Stomach (tissue), 9 donors: ENCODE measurements around the gene SEL1L2. TPM values are rescaled to one million over a fixed set of nuclear protein-coding genes. Genes with fewer than 3 reads are reported as not detected.
A peak's percentile ranks its signal among the peaks of the same experiment; 100 is the strongest.

Experiments used
- DNase-seq, 2 donors: peaks; one replicate each; pipeline versions ENCODE4 v3.0.0 to v3.0.0-alpha.2; 2013 to 2019
- H3K27ac ChIP-seq, 5 donors: fragments of 200-600 bp in 4 of 5; sonication (generic) in 4 of 5; one replicate each; pipeline ENCODE4 v1.5.1; 2013 to 2019; ENCODE audit warnings: mild to moderate bottlenecking in 1 of 5, moderate library complexity in 1 of 5
- H3K27me3 ChIP-seq, 3 donors: fragments of 200-600 bp; sonication (generic); one replicate each; pipeline ENCODE4 v1.5.1; 2017 to 2019; ENCODE audit warnings: mixed run types in 1 of 3
- H3K36me3 ChIP-seq, 4 donors: fragments of 200-600 bp; sonication (generic); 1 replicate in 3 of 4; 2 replicates in 1 of 4; pipeline ENCODE4 v1.5.1; 2016 to 2019
- H3K4me1 ChIP-seq, 4 donors: fragments of 200-600 bp; sonication (generic); one replicate each; pipeline ENCODE4 v1.5.1; 2016 to 2019
- H3K4me3 ChIP-seq, 4 donors: fragments of 200-600 bp; sonication (generic) in 3 of 4; one replicate each; pipeline ENCODE4 v1.5.1; 2016 to 2019; ENCODE audit warnings: mild to moderate bottlenecking in 1 of 4
- H3K9me3 ChIP-seq, 4 donors: fragments of 200-600 bp; sonication (generic); one replicate each; pipeline ENCODE4 v1.5.1; 2016 to 2019
- CTCF ChIP-seq, 7 experiments: fragments of 450-650 bp in 4 of 7; fragments of 200-600 bp in 3 of 7; sonication (generic) in 3 of 7; IDR thresholded peaks; one replicate each; pipeline ENCODE4 v1.5.1; 2016 to 2019; ENCODE audit warnings: antibody characterized with exemption in 7 of 7, control low read depth in 2 of 7, mild to moderate bottlenecking in 1 of 7
- EP300 ChIP-seq: sonication (generic); formaldehyde crosslinking; IDR thresholded peaks from one replicate; pipeline ENCODE4 v1.6.1; 2017; ENCODE audit warnings: antibody characterized with exemption
- POLR2A ChIP-seq, 4 donors: fragments of 450-650 bp; IDR thresholded peaks; one replicate each; pipeline ENCODE4 v1.6.1; 2016; ENCODE audit warnings: antibody characterized with exemption in 4 of 4, control low read depth in 2 of 4, mild to moderate bottlenecking in 1 of 4, moderate library complexity in 1 of 4
- POLR2AphosphoS5 ChIP-seq, 3 donors: sonication (generic); formaldehyde crosslinking; IDR thresholded peaks; one replicate each; pipeline ENCODE4 v1.6.1; 2016; ENCODE audit warnings: antibody characterized with exemption in 3 of 3
- WGBS, 5 donors: extraction: QIAGEN DNeasy Blood & Tissue Kit in 3 of 5; methylation state at CpG; one replicate each; pipeline versions ENCODE4 v1.1.5 to v1.1.7; 2013 to 2018; 5-methylcytosine and 5-hydroxymethylcytosine counted together
- intact Hi-C: fragments of 100-400 bp; cut with DNase I; formaldehyde crosslinking; loops from one replicate; pipeline ENCODE4 v1.15.1; 2023; ENCODE audit warnings: low total_unique reads
- polyA plus RNA-seq, 3 donors: library from polyadenylated mRNA; stranded (reverse); fragments of 200-250 nt; gene quantifications; one replicate each; pipeline ENCODE4 v1.2.3, GENCODE V29; 2013
- total RNA-seq, 5 donors: library from RNA; depleted of rRNA; stranded (reverse); fragments of >200 nt; gene quantifications; one replicate each; pipeline versions ENCODE4 v1.1.0 to v1.2.3, GENCODE V29; 2014 to 2016
- donor health status: healthy with polysubstance abuse.
- donor health status: Bipolar disorder and iron deficiency.
- donor health status: healthy.

SEL1L2 gene
- total and polyA plus RNA-seq, 8 donors: 2.2 TPM; not detected in 7

- intact Hi-C loops: no loop called here
- TF ChIP-seq POLR2AphosphoS5 (IDR thresholded peaks at IDR 0.05) (no peak), CTCF (IDR thresholded peaks at IDR 0.05) (no peak), POLR2A (IDR thresholded peaks at IDR 0.05) (no peak), EP300 (no peak)
Measured at GRCh38 chr20:13855613-13856012, 134.8 kb downstream of the SEL1L2 start.

GRCh38 chr20:13852306-13852705 is 138.1 kb downstream of the SEL1L2 start:
- Histone ChIP-seq H3K9me3 (no peaks in the 10 kb centered on the region), H3K27me3 (no peaks in the 10 kb centered on the region), H3K27ac (peak overlapping the region in 3 of 5 donors; percentile 8 to 62 (median 48)), H3K4me1 (peaks cover 0 to 7% (median 2%) of the 10 kb centered on the region in 4 donors), H3K36me3 (no peaks in the 10 kb centered on the region), H3K4me3 (no peak overlapping the region)
- intact Hi-C loops: no loop called here
- TF ChIP-seq EP300 (no peak), CTCF (IDR thresholded peaks at IDR 0.05) (no peak), POLR2AphosphoS5 (IDR thresholded peaks at IDR 0.05) (no peak), POLR2A (IDR thresholded peaks at IDR 0.05) (no peak)
- no peak for DNase-seq
- WGBS, 5 donors: 44 to 65% (median 53%) methylated on average over 1 of the region's 1 CpG

More at GRCh38 chr20:13855613-13856012, 134.8 kb downstream of the SEL1L2 start:
- Histone ChIP-seq H3K4me3 (no peak overlapping the region), H3K4me1 (peaks cover 0 to 18% (median 3%) of the 10 kb centered on the region in 4 donors), H3K36me3 (no peaks in the 10 kb centered on the region), H3K9me3 (no peaks in the 10 kb centered on the region), H3K27me3 (no peaks in the 10 kb centered on the region), H3K27ac (no peak overlapping the region)
- WGBS, 5 donors: 89 to 93% (median 91%) methylated on average over 4 of the region's 4 CpGs
- DNase-seq: no peak

GRCh38 chr20:13851279-13851678 is 139.1 kb downstream of the SEL1L2 start:
- Histone ChIP-seq H3K27me3 (no peaks in the 10 kb centered on the region), H3K4me1 (peaks cover 0 to 5% (median 0%) of the 10 kb centered on the region in 4 donors), H3K9me3 (no peaks in the 10 kb centered on the region), H3K36me3 (no peaks in the 10 kb centered on the region), H3K4me3 (no peak overlapping the region), H3K27ac (peak overlapping the region in 2 of 5 donors; percentile 48 to 62)
- intact Hi-C loops: no loop called here
- TF ChIP-seq POLR2AphosphoS5 (IDR thresholded peaks at IDR 0.05) (no peak), EP300 (no peak), POLR2A (IDR thresholded peaks at IDR 0.05) (no peak), CTCF (IDR thresholded peaks at IDR 0.05) (no peak)
- WGBS, 5 donors: 74 to 88% (median 84%) methylated on average over 2 of the region's 2 CpGs
- no peak for DNase-seq

GRCh38 chr20:13844296-13844695 is 146.1 kb downstream of the SEL1L2 start:
- intact Hi-C loops: no loop called here
- H3K4me3 ChIP-seq: no peak overlapping the region
- H3K9me3 ChIP-seq: no peaks in the 10 kb centered on the region
- DNase-seq: peak in 1 of 2 donors; percentile 22
- H3K27me3 ChIP-seq: peaks cover 0 to 14% (median 0%) of the 10 kb centered on the region in 3 donors
- no peaks in the 10 kb centered on the region for H3K4me1 ChIP-seq
- 63 to 78% (median 74%) methylated on average over 4 of the region's 4 CpGs for WGBS, 5 donors
- peak overlapping the region in 1 of 5 donors; percentile 24 for H3K27ac ChIP-seq
- TF ChIP-seq CTCF (IDR thresholded peaks at IDR 0.05) (no peak), EP300 (no peak)
- no peaks in the 10 kb centered on the region for H3K36me3 ChIP-seq
